GM10266 (cell line): ENCODE data around the gene CLSTN2.

Experiments used
- DNase-seq: peaks from one replicate; pipeline ENCODE4 v3.0.0; 2012; ENCODE audit errors: extremely low spot score
- CTCF ChIP-seq: IDR thresholded peaks from 2 replicates; pipeline ENCODE4 v1.5.1; 2012; ENCODE audit warnings: mild to moderate bottlenecking, low read depth; ENCODE audit not compliant: control insufficient read depth, insufficient read depth; ENCODE audit errors: missing control alignments

The CLSTN2 gene

GRCh38 chr3:140303875-140304274 lies 368.9 kb downstream of the CLSTN2 start:
- DNase-seq = no peak
- no peak for TF ChIP-seq CTCF

- TF ChIP-seq CTCF = no peak
- DNase-seq = no peak
Observed at GRCh38 chr3:140308535-140308934, 373.6 kb downstream of the CLSTN2 start.

- no peak for TF ChIP-seq CTCF
- no peak for DNase-seq
Observed at GRCh38 chr3:140311428-140311827, 376.4 kb downstream of the CLSTN2 start.

GRCh38 chr3:140315955-140316354 lies 381.0 kb downstream of the CLSTN2 start:
- no peak for TF ChIP-seq CTCF
- no peak for DNase-seq

GRCh38 chr3:140316466-140316865 lies 381.5 kb downstream of the CLSTN2 start:
- TF ChIP-seq CTCF = no peak
- DNase-seq = no peak

GRCh38 chr3:140316868-140317400 lies 381.9 kb downstream of the CLSTN2 start:
- no peak for DNase-seq
- no peak for TF ChIP-seq CTCF

DNA sequence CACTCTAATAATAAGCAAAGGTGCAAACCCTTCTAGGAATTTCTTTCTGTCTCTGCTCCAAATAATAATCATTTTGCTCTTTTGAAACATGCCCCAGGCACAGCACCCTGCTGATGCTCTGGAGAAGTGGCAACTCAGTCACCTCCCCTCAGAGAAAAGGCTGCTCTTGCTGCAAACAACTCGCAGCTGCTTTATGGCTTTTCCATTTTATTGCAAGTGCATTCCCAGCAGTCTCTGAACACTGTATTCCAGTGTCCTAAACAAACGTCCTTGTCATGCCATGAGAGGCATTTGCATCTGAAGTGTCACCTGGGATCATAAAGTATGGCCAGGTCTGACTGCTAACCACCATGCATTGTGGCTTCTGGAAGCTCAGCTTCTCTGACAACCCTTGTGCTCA lies 384.8 kb downstream of the CLSTN2 start:
- no peak for TF ChIP-seq CTCF
- DNase-seq = no peak

- DNase-seq = no peak
- TF ChIP-seq CTCF = no peak
Observed at GRCh38 chr3:140323561-140323960, 388.6 kb downstream of the CLSTN2 start.
